Measurements from ENCODE around the gene SLC1A1. TPM values are rescaled to one million over a fixed set of nuclear protein-coding genes. Genes with fewer than 3 reads are reported as not detected.

The SLC1A1 gene
- total RNA-seq, 1 experiment from 2014 or later, result 3.2 TPM

- Histone ChIP-seq H3K36me3 (ENCODE audit: low read depth, low read length) (no peaks in the 10 kb centered on the region), H3K27me3 (ENCODE audit: low read length) (no peaks in the 10 kb centered on the region), H3K27ac (ENCODE audit: low read length) (no peak overlapping the region), H3K4me3 (ENCODE audit: low read length) (no peak overlapping the region), H3K4me2 (ENCODE audit: low read length) (no peak overlapping the region), H3K79me2 (ENCODE audit: low read length) (no peaks in the 10 kb centered on the region), H3F3A (ENCODE audit: low read length, unreplicated experiment) (no peaks in the 10 kb centered on the region), H3K4me1 (ENCODE audit: insufficient read depth, low read length) (no peaks in the 10 kb centered on the region), H3K9ac (ENCODE audit: low read length) (no peak overlapping the region), H3K9me3 (ENCODE audit: low read length) (no peaks in the 10 kb centered on the region), H3K9me2 (replicated peaks; ENCODE audit: low read length) (no peaks in the 10 kb centered on the region), H2AFZ (ENCODE audit: low read length) (no peak overlapping the region), H4K20me1 (ENCODE audit: low read length) (no peaks in the 10 kb centered on the region)
- ATAC-seq (no peak), DNase-seq (no peak)
- TF ChIP-seq CTCF (conservative IDR thresholded peaks at IDR 0.05; ENCODE audit: low read depth, low read length), result no peak
- TF ChIP-seq EZH2phosphoT487 (IDR thresholded peaks at IDR 0.05; ENCODE audit: borderline replicate concordance, low read length), result no peak
- TF ChIP-seq EZH2 (IDR thresholded peaks at IDR 0.05; ENCODE audit: low read length, unreplicated experiment), result no peak
- no TSS peak for BruUV-seq (replicated peaks)
- ChIA-PET POLR2A (ENCODE audit: unreplicated experiment) (no interaction called here), CTCF (no interaction called here)
- intact Hi-C loops (cut with micrococcal nuclease), result no loop called here
Observed at GRCh38 chr9:4569101-4569500, 78.8 kb downstream of the SLC1A1 start.

GRCh38 chr9:4572184-4572826 is 82.0 kb downstream of the SLC1A1 start:
- Histone ChIP-seq H3K9me2 (replicated peaks; ENCODE audit: low read length) (no peaks in the 10 kb centered on the region), H3K27ac (ENCODE audit: low read length) (no peak overlapping the region), H3K4me1 (ENCODE audit: insufficient read depth, low read length) (no peaks in the 10 kb centered on the region), H3K9ac (ENCODE audit: low read length) (no peak overlapping the region), H3K36me3 (ENCODE audit: low read depth, low read length) (no peaks in the 10 kb centered on the region), H3K79me2 (ENCODE audit: low read length) (no peaks in the 10 kb centered on the region), H3K4me3 (ENCODE audit: low read length) (no peak overlapping the region), H3K27me3 (ENCODE audit: low read length) (no peaks in the 10 kb centered on the region), H3K4me2 (ENCODE audit: low read length) (no peak overlapping the region), H3F3A (ENCODE audit: low read length, unreplicated experiment) (no peaks in the 10 kb centered on the region), H2AFZ (ENCODE audit: low read length) (no peak overlapping the region), H3K9me3 (ENCODE audit: low read length) (no peaks in the 10 kb centered on the region), H4K20me1 (ENCODE audit: low read length) (no peaks in the 10 kb centered on the region)
- CTCF ChIA-PET, result no interaction called here
- ATAC-seq (no peak), DNase-seq (no peak)
- no TSS peak for BruUV-seq (replicated peaks)
- POLR2A ChIA-PET (ENCODE audit: unreplicated experiment), result no interaction called here
- TF ChIP-seq EZH2phosphoT487 (IDR thresholded peaks at IDR 0.05; ENCODE audit: borderline replicate concordance, low read length) (no peak), CTCF (conservative IDR thresholded peaks at IDR 0.05; ENCODE audit: low read depth, low read length) (no peak), EZH2 (IDR thresholded peaks at IDR 0.05; ENCODE audit: low read length, unreplicated experiment) (no peak)
- intact Hi-C loops (cut with micrococcal nuclease), result no loop called here

- no peak overlapping the region for H2AFZ ChIP-seq (ENCODE audit: low read length)
- DNase-seq, result no peak
- H3K27me3 ChIP-seq (ENCODE audit: low read length), result no peaks in the 10 kb centered on the region
- no peaks in the 10 kb centered on the region for H3F3A ChIP-seq (ENCODE audit: low read length, unreplicated experiment)
- H3K27ac ChIP-seq (ENCODE audit: low read length), result no peak overlapping the region
- H3K79me2 ChIP-seq (ENCODE audit: low read length), result no peaks in the 10 kb centered on the region
- H3K4me1 ChIP-seq (ENCODE audit: insufficient read depth, low read length), result no peaks in the 10 kb centered on the region
- H4K20me1 ChIP-seq (ENCODE audit: low read length), result no peaks in the 10 kb centered on the region
- no peak overlapping the region for H3K4me3 ChIP-seq (ENCODE audit: low read length)
- BruUV-seq (replicated peaks), result no TSS peak
- no peak for ATAC-seq
- no peaks in the 10 kb centered on the region for H3K9me3 ChIP-seq (ENCODE audit: low read length)
- intact Hi-C loops (cut with micrococcal nuclease), result no loop called here
- no peak overlapping the region for H3K9ac ChIP-seq (ENCODE audit: low read length)
- no peaks in the 10 kb centered on the region for H3K36me3 ChIP-seq (ENCODE audit: low read depth, low read length)
- CTCF ChIA-PET, result no interaction called here
- POLR2A ChIA-PET (ENCODE audit: unreplicated experiment), result no interaction called here
- no peak for TF ChIP-seq EZH2 (IDR thresholded peaks at IDR 0.05; ENCODE audit: low read length, unreplicated experiment)
- no peak for TF ChIP-seq EZH2phosphoT487 (IDR thresholded peaks at IDR 0.05; ENCODE audit: borderline replicate concordance, low read length)
- TF ChIP-seq CTCF (conservative IDR thresholded peaks at IDR 0.05; ENCODE audit: low read depth, low read length), result no peak
- H3K4me2 ChIP-seq (ENCODE audit: low read length), result no peak overlapping the region
- no peaks in the 10 kb centered on the region for H3K9me2 ChIP-seq (replicated peaks; ENCODE audit: low read length)
Observed at GRCh38 chr9:4573176-4573575, 82.9 kb downstream of the SLC1A1 start.
